ENCODE data around the gene F13A1. TPM values are rescaled to one million over a fixed set of nuclear protein-coding genes. Genes with fewer than 3 reads are reported as not detected.

The F13A1 gene
- total and polyA plus RNA-seq, 2 of the 13 experiments (the other 11 are each of a cell fraction or from before 2014, with no cell fraction given): not detected

GRCh38 chr6:6217855-6218758 lies 102.4 kb downstream of the F13A1 start:
- DNase-seq (ENCODE audit: low spot score) (no peak), FAIRE-seq (no peak), ATAC-seq (peak; percentile 54)
- Histone ChIP-seq H3K9ac (ENCODE audit: insufficient read depth, low read depth, low read length) (no peak overlapping the region), H3K27me3 (ENCODE audit: control insufficient read depth in 1 of 2, insufficient read depth in 2 of 2, low read length in 2 of 2) (no peaks in the 10 kb centered on the region), H4K20me1 (ENCODE audit: insufficient read depth, low read length) (no peaks in the 10 kb centered on the region), H3K4me1 (ENCODE audit: insufficient read depth, low read length) (no peaks in the 10 kb centered on the region), H3K4me3 (replicated peaks in 1 of 3; ENCODE audit: insufficient read depth in 1 of 3, low read depth in 2 of 3, low read length in 3 of 3) (no peak overlapping the region), H3K79me2 (ENCODE audit: insufficient read depth, low read length) (no peaks in the 10 kb centered on the region), H3K9me3 (ENCODE audit: low read length) (no peaks in the 10 kb centered on the region), H3K4me2 (ENCODE audit: low read depth, low read length) (no peak overlapping the region), H3K36me3 (replicated peaks in 1 of 2; ENCODE audit: control insufficient read depth in 1 of 2, insufficient read depth in 2 of 2, low read length in 2 of 2) (no peaks in the 10 kb centered on the region), H2AFZ (ENCODE audit: low read length) (no peak overlapping the region), H3K27ac (ENCODE audit: extremely low read length, insufficient read depth, low read length) (no peak overlapping the region)
- 23% methylated on average over 10 of the region's 11 CpGs for WGBS (ENCODE audit: low lambda C conversion rate)
- in situ Hi-C loops (cut with HindIII; ENCODE audit: extremely low pct_ligation_motif_present, low pct_unique_long_range_greater_than_20kb): no loop called here
- POLR2A ChIA-PET: no interaction called here
- intact Hi-C loops (cut with micrococcal nuclease; ENCODE audit: unreplicated experiment): no loop called here
- TF ChIP-seq PAF1 (CRISPR knock-in tag; IDR thresholded peaks at IDR 0.05): no peak
- TF ChIP-seq ZKSCAN8 (CRISPR knock-in tag; IDR thresholded peaks at IDR 0.05; ENCODE audit: borderline replicate concordance): no peak
- no peak for TF ChIP-seq ZNF646 (CRISPR knock-in tag; IDR thresholded peaks at IDR 0.05)
- no peak for TF ChIP-seq ARNTL (CRISPR knock-in tag; IDR thresholded peaks at IDR 0.05)
- TF ChIP-seq ZNF567 (CRISPR knock-in tag; IDR thresholded peaks at IDR 0.05; ENCODE audit: borderline replicate concordance): no peak
- no peak for TF ChIP-seq TARDBP (CRISPR knock-in tag; IDR thresholded peaks at IDR 0.05)
- TF ChIP-seq JARID2 (CRISPR knock-in tag; IDR thresholded peaks at IDR 0.05; ENCODE audit: insufficient replicate concordance): no peak
- no peak for TF ChIP-seq ETV6 (CRISPR knock-in tag; conservative IDR thresholded peaks at IDR 0.05)
- no peak for TF ChIP-seq MTF2 (CRISPR knock-in tag; IDR thresholded peaks at IDR 0.05; ENCODE audit: borderline replicate concordance)
- TF ChIP-seq RFX1 (IDR thresholded peaks at IDR 0.05): no peak
- no peak for TF ChIP-seq SALL2 (CRISPR knock-in tag; IDR thresholded peaks at IDR 0.05)
- BruUV-seq (replicated peaks): no TSS peak
- CTCF ChIA-PET (ENCODE audit: low intra/inter-chr PET ratio, low total read pairs): no interaction called here

Measured in HepG2 (cell line).